ENCODE measurements around the gene KCNQ5.

Gene KCNQ5

GRCh38 chr6:72816022-72816421 lies 194.2 kb downstream of the KCNQ5 start:
- Histone ChIP-seq H3K9me3 (no peaks in the 10 kb centered on the region), H3K4me3 (no peak overlapping the region), H3K27ac (no peak overlapping the region), H3K4me1 (peaks cover 0 to 5% (median under 1%) of the 10 kb centered on the region in 4 donors), H3K27me3 (no peaks in the 10 kb centered on the region), H3K36me3 (no peaks in the 10 kb centered on the region)
- no peak for DNase-seq
- intact Hi-C loops (cut with DNase I; ENCODE audit: low total_unique reads) = no loop called here
- TF ChIP-seq CTCF (IDR thresholded peaks at IDR 0.05) = no peak

- DNase-seq = no peak
- intact Hi-C loops (cut with DNase I; ENCODE audit: low total_unique reads) = no loop called here
- H3K36me3 ChIP-seq = no peaks in the 10 kb centered on the region
- H3K4me3 ChIP-seq = no peak overlapping the region
- no peak for TF ChIP-seq CTCF (IDR thresholded peaks at IDR 0.05)
- no peak overlapping the region for H3K27ac ChIP-seq
- no peaks in the 10 kb centered on the region for H3K9me3 ChIP-seq
- peaks cover 0 to 4% (median 0%) of the 10 kb centered on the region in 4 donors for H3K4me1 ChIP-seq
- no peaks in the 10 kb centered on the region for H3K27me3 ChIP-seq
Observed at GRCh38 chr6:72817208-72817607, 195.3 kb downstream of the KCNQ5 start.

- Histone ChIP-seq H3K27ac (no peak overlapping the region), H3K4me3 (no peak overlapping the region), H3K4me1 (peaks cover 0 to 5% (median 0%) of the 10 kb centered on the region in 4 donors), H3K9me3 (no peaks in the 10 kb centered on the region), H3K27me3 (no peaks in the 10 kb centered on the region), H3K36me3 (no peaks in the 10 kb centered on the region)
- no peak for TF ChIP-seq CTCF (IDR thresholded peaks at IDR 0.05)
- DNase-seq = no peak
- intact Hi-C loops (cut with DNase I; ENCODE audit: low total_unique reads) = no loop called here
Observed at GRCh38 chr6:72819609-72820008, 197.7 kb downstream of the KCNQ5 start.

GRCh38 chr6:72820153-72820552 lies 198.3 kb downstream of the KCNQ5 start:
- no peak overlapping the region for H3K27ac ChIP-seq
- peaks cover 0 to 5% (median 0%) of the 10 kb centered on the region in 4 donors for H3K4me1 ChIP-seq
- TF ChIP-seq CTCF (IDR thresholded peaks at IDR 0.05) = no peak
- intact Hi-C loops (cut with DNase I; ENCODE audit: low total_unique reads) = no loop called here
- DNase-seq = no peak
- no peaks in the 10 kb centered on the region for H3K36me3 ChIP-seq
- H3K4me3 ChIP-seq = no peak overlapping the region
- H3K27me3 ChIP-seq = no peaks in the 10 kb centered on the region
- H3K9me3 ChIP-seq = no peaks in the 10 kb centered on the region

- intact Hi-C loops (cut with DNase I; ENCODE audit: low total_unique reads) = no loop called here
- no peaks in the 10 kb centered on the region for H3K9me3 ChIP-seq
Observed at GRCh38 chr6:72820906-72821305, 199.0 kb downstream of the KCNQ5 start.

More at GRCh38 chr6:72820906-72821305, 199.0 kb downstream of the KCNQ5 start:
- no peak for TF ChIP-seq CTCF (IDR thresholded peaks at IDR 0.05)
- Histone ChIP-seq H3K4me1 (peaks cover 0 to 5% (median 0%) of the 10 kb centered on the region in 4 donors), H3K4me3 (no peak overlapping the region), H3K36me3 (no peaks in the 10 kb centered on the region), H3K27ac (no peak overlapping the region), H3K27me3 (no peaks in the 10 kb centered on the region)
- no peak for DNase-seq
